VCaP (cell line): Measurements from ENCODE around the gene CXXC1.
"Not testable (repeated sequence)": the region's sequence is repeated elsewhere in the genome, so short reads cannot be mapped to it uniquely, and the experiment has no call there.

ENCODE experiments used
- H3K27ac ChIP-seq: fragments of 450-650 bp; 2 replicates; pipeline ENCODE4 v1.5.1; 2017
- CTCF ChIP-seq: fragments of 450-650 bp; conservative IDR thresholded peaks from 2 replicates; pipeline ENCODE4 v1.5.1; 2017; ENCODE audit warnings: mild to moderate bottlenecking, moderate library complexity

CXXC1 gene

GRCh38 chr18:50313873-50314460, 26.5 kb upstream of the CXXC1 start:
- H3K27ac ChIP-seq, result no peak overlapping the region
- no peak for TF ChIP-seq CTCF

- H3K27ac ChIP-seq, result no peak overlapping the region
- TF ChIP-seq CTCF, result no peak
Measured at GRCh38 chr18:50313031-50313607, 25.6 kb upstream of the CXXC1 start.

DNA sequence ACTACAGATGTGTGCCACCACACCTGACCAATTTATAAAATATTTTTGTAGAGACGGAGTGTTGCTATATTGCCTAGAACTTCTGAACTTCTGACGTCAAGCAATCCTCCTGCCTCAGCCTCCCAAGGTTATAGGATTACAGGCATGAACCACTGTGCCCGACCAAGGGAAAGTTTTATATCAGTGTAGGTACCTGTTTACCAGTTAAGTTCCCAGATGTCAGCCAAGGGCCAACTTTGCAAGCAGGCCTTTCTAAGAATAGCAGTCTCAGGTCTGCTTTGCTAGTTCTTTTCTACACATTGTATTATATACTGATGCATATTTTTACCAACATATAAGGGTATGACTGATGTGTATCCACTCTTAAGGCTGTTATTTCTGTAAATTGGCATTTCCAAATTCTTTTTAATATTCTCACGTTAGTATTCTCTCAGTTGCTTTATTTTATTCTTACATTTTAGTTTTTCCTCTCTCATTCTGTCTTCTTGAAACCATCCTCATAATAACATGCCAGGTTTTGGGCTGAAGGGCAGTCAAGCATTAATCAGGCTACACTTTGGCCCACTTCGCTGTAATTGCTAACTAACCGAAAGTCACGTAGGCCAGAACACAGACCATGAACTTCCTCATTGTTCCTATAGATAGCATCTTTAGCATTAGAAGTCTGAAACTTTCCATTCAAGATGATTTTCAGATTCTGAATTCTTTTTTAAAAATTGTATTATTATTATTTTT, 25.0 kb upstream of the CXXC1 start:
- TF ChIP-seq CTCF, result no peak
- no peak overlapping the region for H3K27ac ChIP-seq

DNA sequence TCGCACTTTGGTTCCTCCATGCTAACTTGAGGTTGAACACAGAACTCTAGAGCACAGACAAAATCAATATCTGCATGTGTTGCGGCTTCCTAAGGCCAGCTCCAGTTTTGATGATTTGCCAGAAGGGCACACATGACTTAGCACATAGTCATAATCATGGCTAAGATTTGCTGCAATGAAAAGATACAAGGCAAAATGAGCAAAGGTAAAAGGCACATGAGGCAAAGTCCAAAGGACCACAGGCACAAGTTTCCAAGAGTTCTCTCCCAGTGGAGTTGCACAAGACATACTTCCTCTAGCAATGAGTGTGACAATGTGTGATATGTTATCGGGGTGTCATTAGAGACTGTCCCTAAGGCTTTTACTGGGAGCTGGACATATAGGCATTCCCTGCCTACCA, 24.2 kb upstream of the CXXC1 start:
- no peak overlapping the region for H3K27ac ChIP-seq
- no peak for TF ChIP-seq CTCF

DNA sequence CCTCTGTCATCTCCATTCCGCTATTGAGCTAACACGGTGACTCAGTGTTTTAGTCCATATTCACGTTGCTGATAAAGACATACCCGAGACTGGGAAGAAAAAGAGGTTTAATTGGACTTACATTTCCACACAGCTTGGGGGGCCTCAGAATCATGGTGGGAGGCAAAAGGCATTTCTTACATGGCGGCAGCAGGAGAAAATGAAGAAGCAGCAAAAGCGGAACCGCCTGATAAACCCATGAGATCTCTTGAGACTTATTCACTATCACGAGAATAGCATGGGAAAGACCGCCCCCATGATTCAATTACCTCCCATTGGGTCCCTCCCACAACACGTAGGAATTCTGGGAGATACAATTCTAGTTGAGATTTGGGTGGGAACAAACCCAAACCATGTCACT, 22.6 kb upstream of the CXXC1 start:
- no peak for TF ChIP-seq CTCF
- H3K27ac ChIP-seq, result no peak overlapping the region

DNA sequence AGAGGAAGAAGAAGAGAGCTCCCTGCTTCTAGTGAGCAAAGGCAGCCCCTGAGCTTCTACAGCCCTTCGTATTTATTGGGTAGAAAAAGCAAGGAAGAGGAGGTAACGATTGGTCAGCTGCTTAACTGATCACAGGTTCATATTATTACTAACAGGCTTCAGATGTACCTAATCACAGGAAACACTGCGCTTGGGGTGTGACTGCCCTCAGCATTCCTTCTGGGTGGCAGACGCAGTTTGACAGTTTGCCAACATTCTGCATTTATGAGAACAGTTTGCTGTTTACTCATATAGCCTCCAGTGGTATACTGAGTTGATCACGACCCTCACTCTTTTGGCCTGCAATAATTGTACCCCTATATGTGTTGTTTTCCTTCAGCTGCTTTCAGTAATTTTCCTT, 21.4 kb upstream of the CXXC1 start:
- H3K27ac ChIP-seq, result not testable (repeated sequence)

DNA sequence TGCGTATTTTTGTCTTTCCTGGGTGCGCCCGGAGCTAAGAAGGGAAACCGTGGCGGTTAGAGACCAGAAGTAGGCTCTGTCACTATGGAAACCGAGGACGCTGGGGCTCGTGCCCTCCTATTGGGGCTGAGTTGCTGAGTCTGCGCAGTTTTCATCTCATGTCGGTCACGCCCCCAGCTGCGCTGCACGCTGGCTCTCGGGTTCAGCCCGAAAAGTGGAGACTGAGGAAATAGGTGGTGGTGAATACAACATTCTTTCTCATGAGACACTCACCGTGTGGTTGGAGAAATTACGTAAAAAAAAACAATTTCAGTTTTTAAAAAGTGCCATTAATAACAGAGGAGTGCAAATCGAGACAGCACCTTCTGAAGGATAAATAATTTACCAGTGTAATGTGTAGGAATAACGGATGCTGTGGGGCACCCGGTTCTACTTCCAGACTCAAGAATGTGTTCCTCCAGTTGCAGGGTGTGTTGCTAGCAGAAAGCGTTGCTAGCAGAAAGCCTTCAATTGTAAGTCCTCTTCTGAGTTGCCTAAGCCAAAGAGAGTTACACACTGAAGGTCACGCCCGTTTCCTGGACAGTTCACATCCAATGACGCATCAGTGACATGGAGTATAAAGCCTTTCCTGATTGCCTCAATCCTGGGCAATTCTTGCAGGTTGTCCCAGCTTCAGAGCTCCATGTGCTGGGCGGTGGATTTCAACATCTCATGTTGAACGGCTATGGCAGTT, 20.4 kb upstream of the CXXC1 start:
- no peak for TF ChIP-seq CTCF
- no peak overlapping the region for H3K27ac ChIP-seq

DNA sequence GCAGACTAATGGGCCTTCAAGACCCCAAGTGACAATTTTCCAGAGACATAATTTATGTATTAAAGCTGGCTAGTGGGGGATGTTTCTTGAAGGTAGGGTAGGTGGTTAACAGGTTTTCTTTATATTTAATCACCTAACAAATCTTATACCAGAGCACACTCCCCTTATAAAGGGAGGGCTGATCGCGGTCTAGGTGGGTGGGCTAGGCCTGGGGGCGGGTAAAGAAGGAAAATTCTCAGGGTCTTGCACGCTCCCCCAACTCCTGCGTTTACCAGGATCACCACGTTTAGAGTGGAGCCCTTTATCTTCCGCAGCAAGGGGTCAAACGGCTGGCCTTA, 19.9 kb upstream of the CXXC1 start:
- no peak overlapping the region for H3K27ac ChIP-seq
- no peak for TF ChIP-seq CTCF
